ENCODE data around the gene MYDGF.
"Not testable (repeated sequence)": the region's sequence is repeated elsewhere in the genome, so short reads cannot be mapped to it uniquely, and the experiment has no call there.

MYDGF gene

GRCh38 chr19:4699826-4700692, 29.9 kb upstream of the MYDGF start:
- no peak for DNase-seq

DNA sequence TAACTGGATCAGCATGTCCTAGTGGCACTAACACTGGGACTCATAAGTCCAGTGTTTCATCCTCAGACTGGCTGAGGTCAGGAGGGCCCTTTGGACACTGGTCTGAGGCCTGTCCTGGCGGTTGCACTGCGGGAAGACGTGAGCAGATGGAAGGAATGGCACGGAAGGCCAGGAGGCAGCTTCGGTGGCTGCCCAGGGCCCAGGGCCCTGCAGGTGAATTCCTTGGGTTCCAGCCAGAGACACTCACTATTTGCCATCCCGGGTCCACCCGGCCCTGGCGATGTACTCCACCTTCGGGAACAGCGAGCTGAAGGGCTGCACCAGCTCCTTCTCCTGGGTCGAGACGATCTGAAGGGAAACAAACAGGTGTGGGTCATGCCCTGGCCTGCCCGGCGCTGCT, 27.2 kb upstream of the MYDGF start:
- no peak for DNase-seq

GRCh38 chr19:4695224-4695731, 25.1 kb upstream of the MYDGF start:
- no peak for DNase-seq

GRCh38 chr19:4694211-4694987, 24.3 kb upstream of the MYDGF start:
- DNase-seq = peak; percentile 11

GRCh38 chr19:4693471-4694121, 23.5 kb upstream of the MYDGF start:
- no peak for DNase-seq

- no peak for DNase-seq
Observed at GRCh38 chr19:4693078-4693350, 22.9 kb upstream of the MYDGF start.

DNA sequence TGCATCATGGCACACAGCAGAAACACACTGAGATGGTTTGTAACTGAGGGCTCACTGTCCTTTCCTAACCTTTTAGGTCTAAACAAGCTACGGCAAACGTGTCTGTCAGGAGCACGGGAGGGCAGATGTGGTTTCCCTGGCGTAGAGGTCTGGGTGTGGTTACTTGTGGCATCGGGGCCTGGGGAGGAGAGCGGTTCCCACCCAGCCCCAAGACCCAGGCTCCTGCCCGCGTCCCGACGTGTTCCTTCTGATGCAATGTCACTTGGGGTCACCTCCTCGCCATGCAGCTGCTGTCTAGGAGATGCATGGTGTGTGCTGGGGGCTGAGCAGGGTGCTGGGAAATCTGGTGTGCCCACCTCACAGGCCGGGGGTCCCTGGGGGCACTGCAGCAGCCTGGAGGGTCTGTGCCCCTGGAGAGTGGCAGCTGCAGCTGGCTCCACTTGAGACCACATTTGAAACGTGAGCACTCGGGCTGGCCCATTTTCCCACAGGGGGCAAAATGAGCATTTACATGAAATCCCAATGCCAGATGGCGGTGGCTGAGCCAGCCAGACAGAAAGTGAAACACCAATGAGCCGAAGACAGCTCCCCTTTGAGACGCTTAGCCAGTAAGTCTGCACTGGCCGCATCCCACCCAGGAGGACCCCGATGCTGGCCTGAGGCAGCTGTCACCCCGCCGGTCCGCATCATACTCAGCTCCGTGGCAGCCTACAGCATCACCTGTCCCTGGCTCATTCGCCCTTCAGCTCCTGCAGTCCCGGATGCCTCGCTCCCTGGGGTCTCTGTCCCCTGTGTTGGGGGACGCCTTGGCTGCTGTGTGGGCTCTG, 22.3 kb upstream of the MYDGF start:
- no peak for DNase-seq

DNA sequence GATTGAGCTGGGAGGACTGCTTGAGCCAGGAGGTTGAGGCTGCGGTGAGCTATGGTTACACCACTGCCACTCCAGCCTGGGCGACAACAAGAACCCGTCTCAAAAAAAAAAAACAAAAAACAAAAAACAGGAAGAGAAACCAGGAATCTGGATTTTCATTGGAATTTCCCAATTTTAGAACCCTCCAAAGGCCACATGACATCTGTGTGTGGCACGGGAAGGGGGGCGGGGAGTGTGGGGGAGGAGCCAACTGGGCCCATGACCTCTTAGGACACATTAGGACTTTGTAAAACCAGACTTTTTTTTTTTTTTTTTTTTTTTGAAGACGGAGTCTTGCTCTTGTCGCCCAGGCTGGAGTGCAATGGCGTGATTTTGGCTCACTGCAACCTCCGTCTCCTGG, 21.2 kb upstream of the MYDGF start:
- DNase-seq = no peak

DNA sequence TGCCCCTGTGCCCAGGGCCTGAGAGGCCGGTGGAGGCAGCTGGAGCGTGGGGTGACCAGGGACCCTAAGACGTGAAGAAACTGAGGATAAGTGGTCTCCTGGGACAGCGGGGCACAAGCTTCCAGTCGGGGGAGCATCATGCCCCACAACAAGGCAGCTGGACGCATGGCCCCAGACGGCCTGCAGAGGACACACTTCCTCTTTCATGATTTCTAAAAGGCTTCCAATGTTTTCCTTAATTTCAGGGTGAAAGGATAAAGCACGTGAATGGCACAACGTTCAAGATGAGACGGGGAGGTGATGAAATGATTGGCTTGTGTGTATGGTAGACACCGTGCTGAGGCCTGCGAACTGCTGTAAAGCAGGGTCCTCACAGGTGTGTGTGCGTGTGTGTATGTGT, 20.2 kb upstream of the MYDGF start:
- no peak for DNase-seq

GRCh38 chr19:4689403-4689802, 19.3 kb upstream of the MYDGF start:
- DNase-seq = no peak

DNA sequence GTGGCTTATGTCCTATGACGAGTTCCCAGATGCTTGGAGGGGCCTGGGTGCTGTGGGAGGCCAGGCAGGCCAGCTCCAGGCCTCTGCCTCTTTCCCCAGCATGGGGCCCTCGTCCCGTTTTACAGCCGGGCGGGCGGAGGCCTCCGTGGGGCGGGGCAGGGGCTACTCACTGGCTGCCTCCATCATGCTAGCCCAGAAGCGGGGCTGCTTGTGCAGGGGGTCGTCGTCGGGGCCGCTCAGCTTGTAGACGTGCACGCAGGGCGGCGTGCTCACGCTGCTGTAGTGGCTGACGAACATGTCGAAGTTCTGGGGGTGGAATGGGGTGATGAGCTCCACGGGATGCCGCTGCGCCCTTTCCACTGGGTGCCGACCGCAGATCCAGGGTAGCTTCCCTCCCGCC, 18.4 kb upstream of the MYDGF start:
- DNase-seq = no peak

- DNase-seq = no peak
Observed at GRCh38 chr19:4687396-4687795, 17.3 kb upstream of the MYDGF start.

GRCh38 chr19:4686700-4687099, 16.6 kb upstream of the MYDGF start:
- DNase-seq = no peak

- DNase-seq = no peak
Observed at GRCh38 chr19:4684312-4685095, 14.4 kb upstream of the MYDGF start.

- DNase-seq = no peak
Observed at GRCh38 chr19:4682417-4683200, 12.5 kb upstream of the MYDGF start.

DNA sequence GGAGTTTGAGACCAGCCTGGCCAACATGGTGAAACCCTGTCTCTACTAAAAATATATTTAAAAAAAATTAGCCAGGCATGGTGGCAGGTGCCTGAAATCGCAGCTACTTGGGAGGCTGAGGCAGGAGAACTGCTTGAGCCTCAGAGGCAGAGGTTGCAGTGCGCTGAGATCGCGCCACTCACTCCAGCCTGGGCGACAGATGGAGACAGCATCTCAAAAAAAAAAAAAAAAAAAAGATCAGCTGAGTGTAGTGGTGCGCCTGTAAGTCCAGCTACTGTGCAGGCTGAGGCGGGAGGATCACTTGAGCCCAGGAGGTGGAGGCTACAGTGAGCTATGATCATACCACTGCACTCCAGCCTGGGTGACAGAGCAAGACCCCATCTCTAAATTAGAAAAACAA, 9.9 kb upstream of the MYDGF start:
- not testable (repeated sequence) for DNase-seq

DNA sequence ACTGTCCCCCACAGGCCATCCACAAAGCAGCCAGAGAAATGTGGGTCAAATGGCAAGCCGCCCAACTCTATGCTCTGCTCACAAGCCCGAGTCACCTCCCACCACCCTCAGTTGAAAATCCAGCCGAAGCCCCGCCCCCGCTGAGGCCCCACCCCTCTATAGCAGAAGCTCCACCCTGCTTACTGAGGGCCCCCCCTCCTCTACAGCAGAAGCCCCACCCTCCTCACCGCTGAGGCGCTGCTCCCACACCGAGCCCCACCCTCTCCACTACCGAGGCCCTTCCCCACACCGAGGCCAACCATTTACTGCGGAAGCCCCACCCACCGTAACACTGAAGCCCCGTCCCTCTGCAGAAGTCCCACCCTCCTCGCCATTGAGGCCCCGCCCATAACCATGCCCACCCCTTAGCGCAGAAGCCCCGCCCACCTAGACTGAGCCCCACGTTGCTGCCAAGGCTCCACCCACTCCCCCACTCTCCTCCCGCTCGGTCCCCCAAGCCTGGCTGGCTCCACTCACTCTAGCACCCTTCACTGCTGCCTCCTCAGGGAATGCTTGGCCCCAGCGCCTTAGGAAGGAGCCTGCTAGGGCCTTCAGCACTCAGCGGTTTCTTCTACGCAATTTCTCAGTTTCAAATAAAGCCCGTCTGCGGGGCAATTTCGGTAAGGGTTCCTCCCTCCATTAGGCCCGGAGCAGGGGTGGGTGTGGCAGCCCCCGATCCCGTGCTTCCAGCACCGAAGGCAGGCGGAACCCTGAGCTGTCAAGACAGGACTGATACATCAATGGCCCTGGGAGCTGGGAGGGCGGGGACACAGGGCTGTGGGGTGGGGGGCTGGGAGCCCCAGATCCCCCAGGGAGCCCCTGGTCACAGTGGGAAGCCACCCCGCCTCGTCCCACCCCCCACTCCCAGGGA, 9.0 kb upstream of the MYDGF start:
- no peak for DNase-seq

- DNase-seq = no peak
Observed at GRCh38 chr19:4676955-4677731, 7.0 kb upstream of the MYDGF start.

- DNase-seq = no peak
Observed at GRCh38 chr19:4675346-4675745, 5.2 kb upstream of the MYDGF start.
